HepG2 (cell line): ENCODE results near the gene LEPROT. TPM values are rescaled to one million over a fixed set of nuclear protein-coding genes. Genes with fewer than 3 reads are reported as not detected.

Source experiments
- ATAC-seq: fragments of 200-7000 bp; cut with Tn5 transposase; 3 replicates; pipeline ENCODE4 v1.9.1; 2020; ENCODE audit warnings: mild to moderate bottlenecking, moderate library complexity
- BruUV-seq: library from RNA; stranded (reverse); fragments of 400-500 nt; replicated peaks from 2 replicates; lab custom pipeline; 2021; lab: Mats Ljungman, UMichigan
- CTCF ChIA-PET: fragments of 300-600 bp; formaldehyde crosslinking; extraction: SDS; loops from one replicate; lab custom pipeline; 2021; ENCODE audit warnings: low total read pairs, inconsistent platforms, low intra/inter-chr PET ratio; lab: Yijun Ruan, JAX
- POLR2A ChIA-PET: fragments of 350-600 bp; sonication (Branson Sonifier 250); formaldehyde crosslinking; loops from one replicate; lab custom pipeline; 2020; ENCODE audit warnings: antibody characterized with exemption, inconsistent platforms; lab: Yijun Ruan, JAX
- DNase-seq: peaks from one replicate; pipeline ENCODE4 v3.0.0-alpha.2; 2015; ENCODE audit warnings: low spot score
- FAIRE-seq: peaks from 3 replicates; lab custom pipeline; 2011; peaks lifted over from hg19 to GRCh38; lab: Jason Lieb, UNC
- H2AFZ ChIP-seq: one replicate; pipeline ENCODE4 v1.6.1; 2011; ENCODE audit warnings: low read length, inconsistent platforms
- H3K27ac ChIP-seq: fragments of 300-600 bp; 3 replicates; pipeline ENCODE4 v1.8.0; 2011; ENCODE audit warnings: mixed run types, mild to moderate bottlenecking, mixed read lengths, low read length, inconsistent platforms; ENCODE audit not compliant: insufficient read depth; ENCODE audit errors: extremely low read length
- H3K27me3 ChIP-seq, 2 experiments: fragments of 200-600 bp in 1 of 2; 2 replicates in 1 of 2; 3 replicates in 1 of 2; pipeline versions ENCODE4 v1.6.0 to v1.8.0; 2011; ENCODE audit warnings: low read length in 2 of 2, mild to moderate bottlenecking in 2 of 2, moderate library complexity in 2 of 2, inconsistent platforms in 1 of 2; ENCODE audit not compliant: insufficient read depth in 2 of 2, control insufficient read depth in 1 of 2
- H3K36me3 ChIP-seq, 2 experiments: fragments of 200-600 bp in 1 of 2; replicated peaks in 1 of 2; 2 replicates in 1 of 2; 3 replicates in 1 of 2; pipeline versions ENCODE4 v1.5.1 to v1.8.0; 2011; ENCODE audit warnings: low read length in 2 of 2, inconsistent platforms in 1 of 2; ENCODE audit not compliant: insufficient read depth in 2 of 2, control insufficient read depth in 1 of 2
- H3K4me1 ChIP-seq: 2 replicates; pipeline ENCODE4 v1.5.1; 2012; ENCODE audit warnings: low read length, inconsistent platforms; ENCODE audit not compliant: insufficient read depth
- H3K4me2 ChIP-seq: 2 replicates; pipeline ENCODE4 v1.6.0; 2011; ENCODE audit warnings: low read depth, low read length, inconsistent platforms
- H3K4me3 ChIP-seq, 3 experiments: fragments of 200-600 bp in 1 of 3; sonication (generic), shearing (Covaris generic) in 1 of 3; replicated peaks in 1 of 3; 2 replicates each; pipeline ENCODE4 v1.5.1; 2011 to 2016; ENCODE audit warnings: low read length in 3 of 3, inconsistent platforms in 2 of 3, low read depth in 2 of 3, mild to moderate bottlenecking in 2 of 3, control low read depth in 1 of 3, mixed read lengths in 1 of 3; ENCODE audit not compliant: insufficient read depth in 1 of 3
- H3K79me2 ChIP-seq: one replicate; pipeline ENCODE4 v1.6.1; 2011; ENCODE audit warnings: low read length, inconsistent platforms; ENCODE audit not compliant: insufficient read depth
- H3K9ac ChIP-seq: 2 replicates; pipeline ENCODE4 v1.6.0; 2011; ENCODE audit warnings: mild to moderate bottlenecking, low read depth, low read length, inconsistent platforms; ENCODE audit not compliant: insufficient read depth
- H3K9me3 ChIP-seq: 2 replicates; pipeline ENCODE4 v1.5.1; 2012; ENCODE audit warnings: mild to moderate bottlenecking, low read length
- H4K20me1 ChIP-seq: 2 replicates; pipeline ENCODE4 v1.6.0; 2011; ENCODE audit warnings: inconsistent platforms, mild to moderate bottlenecking, low read length, moderate library complexity; ENCODE audit not compliant: insufficient read depth
- KDM5B ChIP-seq: sonication (generic); formaldehyde crosslinking; IDR thresholded peaks from 2 replicates; pipeline ENCODE4 v1.4.0; 2020; ENCODE audit warnings: missing genetic modification reagents, mild to moderate bottlenecking, borderline replicate concordance
- MED1 ChIP-seq: sonication (generic); formaldehyde crosslinking; IDR thresholded peaks from 2 replicates; pipeline ENCODE4 v1.4.0; 2020; ENCODE audit warnings: missing genetic modification reagents
- MLLT10 ChIP-seq: sonication (generic); formaldehyde crosslinking; IDR thresholded peaks from 2 replicates; pipeline ENCODE4 v1.4.0; 2020; ENCODE audit warnings: missing genetic modification reagents
- NR3C1 ChIP-seq: sonication (generic); formaldehyde crosslinking; IDR thresholded peaks from 2 replicates; pipeline ENCODE4 v1.4.0; 2020; ENCODE audit warnings: missing genetic modification reagents
- ZBTB7B ChIP-seq: sonication (generic); formaldehyde crosslinking; IDR thresholded peaks from 2 replicates; pipeline ENCODE4 v1.4.0; 2020; ENCODE audit warnings: missing genetic modification reagents
- ZMYM4 ChIP-seq: sonication (generic); formaldehyde crosslinking; IDR thresholded peaks from 2 replicates; pipeline ENCODE4 v1.8.1; 2023; ENCODE audit warnings: mild to moderate bottlenecking, missing genetic modification reagents
- ZNF331 ChIP-seq: sonication (generic); formaldehyde crosslinking; IDR thresholded peaks from 2 replicates; pipeline ENCODE4 v1.4.0; 2020; ENCODE audit warnings: missing genetic modification reagents
- ZNF674 ChIP-seq: sonication (generic); formaldehyde crosslinking; IDR thresholded peaks from 2 replicates; pipeline ENCODE4 v1.5.0; 2020; ENCODE audit warnings: low read depth, mild to moderate bottlenecking, missing genetic modification reagents
- ZNF816 ChIP-seq: sonication (generic); formaldehyde crosslinking; IDR thresholded peaks from 2 replicates; pipeline ENCODE4 v1.8.0; 2022; ENCODE audit warnings: missing genetic modification reagents, mild to moderate bottlenecking, borderline replicate concordance
- ZSCAN21 ChIP-seq: sonication (generic); formaldehyde crosslinking; IDR thresholded peaks from 2 replicates; pipeline ENCODE4 v1.8.0; 2022; ENCODE audit warnings: mild to moderate bottlenecking, missing genetic modification reagents, moderate library complexity, borderline replicate concordance
- WGBS: methylation state at CpG from one replicate; pipeline ENCODE4 v1.1.6; 2017; ENCODE audit warnings: low lambda C conversion rate; 5-methylcytosine and 5-hydroxymethylcytosine counted together
- in situ Hi-C: cut with HindIII; loops from 2 replicates; pipeline ENCODE4 v1.10.0; 2017; ENCODE audit warnings: low pct_unique_long_range_greater_than_20kb; ENCODE audit not compliant: extremely low pct_ligation_motif_present
- intact Hi-C: fragments of 100-400 bp; cut with micrococcal nuclease; formaldehyde crosslinking; loops from one replicate; pipeline ENCODE4 v1.10.0; 2022; ENCODE audit not compliant: unreplicated experiment
- polyA plus RNA-seq, 8 experiments: library from polyadenylated mRNA; depleted of rRNA in 3 of 8; stranded (reverse) in 7 of 8; unstranded in 1 of 8; fragments of >200 nt; fragmentation: Illumina TruSeq in 4 of 8; extraction: Trizol in 4 of 8; gene quantifications; 2 replicates each; pipeline versions ENCODE4 v1.2.1 to v1.2.3, GENCODE V29; 2011 to 2016; ENCODE audit warnings: low read depth in 4 of 8, missing spikeins in 1 of 8, mixed read lengths in 1 of 8; ENCODE audit not compliant: insufficient read depth in 1 of 8
- total RNA-seq, 5 experiments: library from RNA; depleted of rRNA; stranded (reverse); fragments of >200 nt; fragmentation: Illumina TruSeq; extraction: Trizol; gene quantifications; 2 replicates each; pipeline ENCODE4 v1.2.3, GENCODE V29; 2016; ENCODE audit warnings: low read depth in 1 of 5
- TF ChIP-seq, protein P1 (sequence below): sonication (generic); formaldehyde crosslinking; IDR thresholded peaks from 2 replicates; pipeline ENCODE4 v1.4.0; 2020; ENCODE audit warnings: missing genetic modification reagents, borderline replicate concordance
- TF ChIP-seq, protein P2 (sequence below): sonication (generic); formaldehyde crosslinking; IDR thresholded peaks from 2 replicates; pipeline ENCODE4 v1.9.0; 2021; ENCODE audit warnings: missing genetic modification reagents, borderline replicate concordance

Gene LEPROT
- total and polyA plus RNA-seq, 2 of the 13 experiments (the other 11 are each of a cell fraction or from before 2014, with no cell fraction given) = 36.8 to 51.4 TPM

DNA sequence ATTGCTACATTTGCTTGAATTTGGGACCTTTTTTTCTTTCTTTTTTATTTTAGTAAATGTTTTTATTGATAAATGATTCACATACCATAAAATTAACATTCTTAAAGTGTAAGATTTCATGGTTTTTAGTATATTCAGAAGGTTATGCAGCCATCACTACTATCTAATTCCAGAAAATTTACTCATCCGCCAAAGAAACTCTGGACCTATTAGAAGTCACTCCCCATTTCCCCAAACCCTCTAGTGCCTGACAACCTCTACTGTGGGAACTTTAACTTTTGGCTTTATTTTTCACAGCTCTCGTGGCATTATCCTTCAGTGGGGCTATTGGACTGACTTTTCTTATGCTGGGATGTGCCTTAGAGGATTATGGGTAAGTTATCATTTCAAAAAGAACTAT, 4.5 kb downstream of the LEPROT start:
- H3K27ac ChIP-seq = peak overlapping the region; percentile 45
- FAIRE-seq (no peak), ATAC-seq (no peak)
- no peak overlapping the region for H3K9ac ChIP-seq
- POLR2A ChIA-PET = no interaction called here
- no peaks in the 10 kb centered on the region for H3K9me3 ChIP-seq
- H3K4me2 ChIP-seq = no peak overlapping the region
- H3K79me2 ChIP-seq = peaks cover 38% of the 10 kb centered on the region
- intact Hi-C loops (loop anchor here (10.0 kb wide), 2 partner anchors 280 to 360 kb away; partner anchors contain the start of gene AK4), in situ Hi-C loops (loop anchor here (25.0 kb wide), 1 partner anchor 262 kb away; no protein-coding TSS in a partner anchor)
- no TSS peak for BruUV-seq
- 98% methylated on average over 2 of the region's 2 CpGs for WGBS
- H4K20me1 ChIP-seq = no peaks in the 10 kb centered on the region
- CTCF ChIA-PET = no interaction called here
- H3K36me3 ChIP-seq = peaks cover 0 to 37% of the 10 kb centered on the region in 2 experiments; a peak in 4 of 5 replicates
- peaks cover 47% of the 10 kb centered on the region for H3K4me1 ChIP-seq
- no peak overlapping the region for H3K4me3 ChIP-seq
- no peak overlapping the region for H2AFZ ChIP-seq
- no peaks in the 10 kb centered on the region; a peak in 1 of 5 replicates for H3K27me3 ChIP-seq
- TF ChIP-seq NR3C1 (CRISPR knock-in tag) (no peak), KDM5B (no peak), ZNF331 (no peak), ZMYM4 (no peak), ZBTB7B (no peak), ZSCAN21 (CRISPR knock-in tag) (no peak), ZNF816 (CRISPR knock-in tag) (no peak), MED1 (CRISPR knock-in tag) (no peak), MLLT10 (CRISPR knock-in tag) (no peak), ZNF674 (CRISPR knock-in tag) (no peak)
- TF ChIP-seq, protein P1, sequence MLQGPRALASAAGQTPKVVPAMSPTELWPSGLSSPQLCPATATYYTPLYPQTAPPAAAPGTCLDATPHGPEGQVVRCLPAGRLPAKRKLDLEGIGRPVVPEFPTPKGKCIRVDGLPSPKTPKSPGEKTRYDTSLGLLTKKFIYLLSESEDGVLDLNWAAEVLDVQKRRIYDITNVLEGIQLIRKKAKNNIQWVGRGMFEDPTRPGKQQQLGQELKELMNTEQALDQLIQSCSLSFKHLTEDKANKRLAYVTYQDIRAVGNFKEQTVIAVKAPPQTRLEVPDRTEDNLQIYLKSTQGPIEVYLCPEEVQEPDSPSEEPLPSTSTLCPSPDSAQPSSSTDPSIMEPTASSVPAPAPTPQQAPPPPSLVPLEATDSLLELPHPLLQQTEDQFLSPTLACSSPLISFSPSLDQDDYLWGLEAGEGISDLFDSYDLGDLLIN (CRISPR knock-in tag) = no peak
- TF ChIP-seq, protein P2, sequence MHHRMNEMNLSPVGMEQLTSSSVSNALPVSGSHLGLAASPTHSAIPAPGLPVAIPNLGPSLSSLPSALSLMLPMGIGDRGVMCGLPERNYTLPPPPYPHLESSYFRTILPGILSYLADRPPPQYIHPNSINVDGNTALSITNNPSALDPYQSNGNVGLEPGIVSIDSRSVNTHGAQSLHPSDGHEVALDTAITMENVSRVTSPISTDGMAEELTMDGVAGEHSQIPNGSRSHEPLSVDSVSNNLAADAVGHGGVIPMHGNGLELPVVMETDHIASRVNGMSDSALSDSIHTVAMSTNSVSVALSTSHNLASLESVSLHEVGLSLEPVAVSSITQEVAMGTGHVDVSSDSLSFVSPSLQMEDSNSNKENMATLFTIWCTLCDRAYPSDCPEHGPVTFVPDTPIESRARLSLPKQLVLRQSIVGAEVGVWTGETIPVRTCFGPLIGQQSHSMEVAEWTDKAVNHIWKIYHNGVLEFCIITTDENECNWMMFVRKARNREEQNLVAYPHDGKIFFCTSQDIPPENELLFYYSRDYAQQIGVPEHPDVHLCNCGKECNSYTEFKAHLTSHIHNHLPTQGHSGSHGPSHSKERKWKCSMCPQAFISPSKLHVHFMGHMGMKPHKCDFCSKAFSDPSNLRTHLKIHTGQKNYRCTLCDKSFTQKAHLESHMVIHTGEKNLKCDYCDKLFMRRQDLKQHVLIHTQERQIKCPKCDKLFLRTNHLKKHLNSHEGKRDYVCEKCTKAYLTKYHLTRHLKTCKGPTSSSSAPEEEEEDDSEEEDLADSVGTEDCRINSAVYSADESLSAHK (CRISPR knock-in tag) = no peak
- TF ChIP-seq, all 625 proteins: peak for 0
- DNase-seq = no peak
